ENCODE measurements around the gene ROR2. TPM values are rescaled to one million over a fixed set of nuclear protein-coding genes. Genes with fewer than 3 reads are reported as not detected.

Gene ROR2
- total RNA-seq, 4 donors from 2014 or later = 9.5 to 17.7 (median 15.9) TPM

DNA sequence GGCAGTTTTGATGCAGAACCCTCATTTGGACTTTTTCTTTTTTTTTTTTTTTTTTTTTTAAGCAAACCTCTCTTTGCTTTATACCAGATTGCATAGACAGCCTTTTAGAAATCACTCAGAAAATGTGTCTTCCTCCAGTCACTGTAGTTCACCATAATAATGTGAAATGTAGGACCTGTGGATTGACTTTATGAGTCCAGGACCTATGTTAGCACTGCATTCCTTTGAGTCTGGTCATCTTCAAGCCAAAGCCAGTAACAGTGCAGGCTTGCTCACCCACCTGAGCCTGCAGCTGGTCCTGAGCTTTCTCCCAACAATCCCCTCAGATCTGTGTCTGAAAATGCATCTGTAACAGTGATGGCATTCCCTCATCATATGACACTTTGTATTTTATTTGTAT lies 415.7 kb downstream of the ROR2 start:
- Histone ChIP-seq H3K27me3 (no peaks in the 10 kb centered on the region), H3K9me3 (no peaks in the 10 kb centered on the region), H3K4me1 (no peaks in the 10 kb centered on the region), H3K36me3 (no peaks in the 10 kb centered on the region), H3K4me3 (replicated peaks in 1 of 3) (no peak overlapping the region), H3K27ac (no peak overlapping the region)
- TF ChIP-seq POLR2A (IDR thresholded peaks at IDR 0.05) = no peak
- TF ChIP-seq, protein P1, sequence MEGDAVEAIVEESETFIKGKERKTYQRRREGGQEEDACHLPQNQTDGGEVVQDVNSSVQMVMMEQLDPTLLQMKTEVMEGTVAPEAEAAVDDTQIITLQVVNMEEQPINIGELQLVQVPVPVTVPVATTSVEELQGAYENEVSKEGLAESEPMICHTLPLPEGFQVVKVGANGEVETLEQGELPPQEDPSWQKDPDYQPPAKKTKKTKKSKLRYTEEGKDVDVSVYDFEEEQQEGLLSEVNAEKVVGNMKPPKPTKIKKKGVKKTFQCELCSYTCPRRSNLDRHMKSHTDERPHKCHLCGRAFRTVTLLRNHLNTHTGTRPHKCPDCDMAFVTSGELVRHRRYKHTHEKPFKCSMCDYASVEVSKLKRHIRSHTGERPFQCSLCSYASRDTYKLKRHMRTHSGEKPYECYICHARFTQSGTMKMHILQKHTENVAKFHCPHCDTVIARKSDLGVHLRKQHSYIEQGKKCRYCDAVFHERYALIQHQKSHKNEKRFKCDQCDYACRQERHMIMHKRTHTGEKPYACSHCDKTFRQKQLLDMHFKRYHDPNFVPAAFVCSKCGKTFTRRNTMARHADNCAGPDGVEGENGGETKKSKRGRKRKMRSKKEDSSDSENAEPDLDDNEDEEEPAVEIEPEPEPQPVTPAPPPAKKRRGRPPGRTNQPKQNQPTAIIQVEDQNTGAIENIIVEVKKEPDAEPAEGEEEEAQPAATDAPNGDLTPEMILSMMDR (IDR thresholded peaks at IDR 0.05) = no peak
- DNase-seq = no peak
- intact Hi-C loops (cut with DNase I) = no loop called here

DNA sequence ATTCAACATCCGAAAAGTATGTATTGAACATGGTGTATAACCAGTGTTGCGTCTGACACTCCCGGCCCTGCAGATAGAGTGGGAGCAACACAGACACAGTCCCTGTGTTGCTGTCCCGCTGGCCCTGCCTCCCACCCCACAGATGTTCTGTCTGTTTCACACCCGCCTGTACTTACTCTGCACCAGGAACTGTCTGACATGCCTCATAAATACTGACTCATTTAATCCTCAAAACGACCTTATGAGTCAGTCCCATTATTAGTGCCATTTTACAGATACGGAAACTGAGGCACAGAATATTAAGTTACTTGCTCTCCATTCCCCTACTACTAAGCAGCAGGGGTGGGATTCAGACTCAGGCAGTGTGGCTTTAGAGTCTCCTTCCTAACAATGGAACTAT lies 416.6 kb downstream of the ROR2 start:
- Histone ChIP-seq H3K27me3 (no peaks in the 10 kb centered on the region), H3K27ac (no peak overlapping the region), H3K36me3 (no peaks in the 10 kb centered on the region), H3K4me3 (replicated peaks in 1 of 3) (no peak overlapping the region), H3K4me1 (no peaks in the 10 kb centered on the region), H3K9me3 (no peaks in the 10 kb centered on the region)
- DNase-seq = no peak
- 90 to 94% methylated on average over 7 of the region's 7 CpGs for WGBS, 2 donors
- intact Hi-C loops (cut with DNase I) = no loop called here
- TF ChIP-seq, protein P1 (IDR thresholded peaks at IDR 0.05) = no peak
- no peak for TF ChIP-seq POLR2A (IDR thresholded peaks at IDR 0.05)

DNA sequence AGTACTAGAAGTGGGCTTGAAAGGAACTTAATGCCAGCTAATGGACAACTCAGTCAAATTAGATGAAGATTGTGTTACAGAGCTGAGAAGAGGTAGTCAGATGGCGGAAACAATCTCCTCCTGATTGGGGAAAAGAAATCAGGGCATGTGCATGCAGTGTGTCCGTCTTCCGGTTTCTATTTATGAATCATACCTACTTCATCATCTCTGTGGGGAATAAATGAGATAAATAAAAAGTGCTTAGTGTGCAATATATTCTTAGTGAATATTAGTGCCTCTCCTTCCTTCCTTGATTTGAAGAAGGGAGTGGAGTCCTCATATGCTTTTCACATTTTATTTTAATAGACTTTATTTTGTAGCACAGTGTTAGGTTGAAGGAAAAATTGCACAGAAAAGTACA lies 417.7 kb downstream of the ROR2 start:
- intact Hi-C loops (cut with DNase I) = no loop called here

DNA sequence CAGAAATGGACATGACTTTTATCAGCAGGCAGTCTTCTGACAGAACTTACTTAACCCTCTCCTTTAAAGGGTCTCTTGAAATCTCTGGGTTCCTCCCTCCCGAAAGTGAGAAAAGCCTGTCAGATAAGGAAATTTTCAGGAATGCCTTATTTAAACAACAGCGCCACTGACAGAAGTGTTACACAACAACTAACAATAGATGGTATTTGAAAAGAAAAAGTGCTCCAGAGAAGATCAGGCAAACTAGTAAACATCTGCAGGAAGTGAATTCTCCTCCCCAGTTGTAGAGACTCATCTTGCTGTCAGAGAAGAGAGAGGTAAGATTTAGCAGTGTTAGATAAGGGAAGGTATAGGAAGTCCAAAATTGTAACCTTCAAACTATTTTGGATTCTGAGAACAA lies 419.2 kb downstream of the ROR2 start:
- DNase-seq = no peak
- Histone ChIP-seq H3K4me1 (no peaks in the 10 kb centered on the region), H3K27me3 (no peaks in the 10 kb centered on the region), H3K4me3 (replicated peaks in 1 of 3) (no peak overlapping the region), H3K36me3 (no peaks in the 10 kb centered on the region), H3K9me3 (no peaks in the 10 kb centered on the region), H3K27ac (no peak overlapping the region)
- intact Hi-C loops (cut with DNase I) = no loop called here
- WGBS, 2 donors = 42 to 56% methylated on average over 2 of the region's 2 CpGs
- TF ChIP-seq, protein P1 (IDR thresholded peaks at IDR 0.05) = no peak
- TF ChIP-seq POLR2A (IDR thresholded peaks at IDR 0.05) = no peak

More for the DNA sequence above, 417.7 kb downstream of the ROR2 start:
- Histone ChIP-seq H3K27me3 (no peaks in the 10 kb centered on the region), H3K4me3 (replicated peaks in 1 of 3) (no peak overlapping the region), H3K4me1 (no peaks in the 10 kb centered on the region), H3K36me3 (no peaks in the 10 kb centered on the region), H3K9me3 (no peaks in the 10 kb centered on the region), H3K27ac (no peak overlapping the region)
- DNase-seq = no peak
- TF ChIP-seq, protein P1 (IDR thresholded peaks at IDR 0.05) = no peak
- TF ChIP-seq POLR2A (IDR thresholded peaks at IDR 0.05) = no peak
- 83 to 86% methylated on average over 3 of the region's 3 CpGs for WGBS, 2 donors

DNA sequence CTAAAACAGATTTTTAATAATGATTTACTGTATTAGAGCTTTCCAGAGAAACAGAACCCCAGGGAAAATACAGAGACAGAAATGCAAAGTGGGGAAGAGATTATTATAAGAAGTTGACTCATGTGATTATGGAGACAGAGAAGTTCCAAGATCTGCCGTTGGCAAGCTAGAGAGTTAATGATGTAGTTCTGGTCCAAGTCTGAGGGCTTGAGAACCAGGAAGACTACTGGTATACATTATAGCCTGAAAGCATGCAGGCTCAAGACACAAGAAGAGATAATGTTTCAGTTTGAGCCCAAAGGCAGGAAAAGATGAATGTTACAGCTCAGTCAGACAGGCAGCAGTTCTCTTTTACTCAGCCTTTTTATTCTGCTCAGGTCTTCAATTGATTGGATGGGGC lies 427.5 kb downstream of the ROR2 start:
- H3K27me3 ChIP-seq = no peaks in the 10 kb centered on the region
- intact Hi-C loops (cut with DNase I) = no loop called here
- no peaks in the 10 kb centered on the region for H3K9me3 ChIP-seq
- no peak overlapping the region for H3K27ac ChIP-seq
- H3K36me3 ChIP-seq = no peaks in the 10 kb centered on the region
- no peak for DNase-seq
- no peak overlapping the region for H3K4me3 ChIP-seq (replicated peaks in 1 of 3)
- no peaks in the 10 kb centered on the region for H3K4me1 ChIP-seq
- TF ChIP-seq POLR2A (IDR thresholded peaks at IDR 0.05) = no peak
- TF ChIP-seq, protein P1 (IDR thresholded peaks at IDR 0.05) = no peak
- WGBS, 2 donors = 72 to 76% methylated on average over 1 of the region's 1 CpG

Measured in thyroid gland (tissue), 4 donors.